Midbrain (tissue), 1 donor: ENCODE results near the gene CRYBA2.

Source experiments
- DNase-seq: peaks from one replicate; lab custom pipeline; 2025; lab: John Stamatoyannopoulos, UW

Gene CRYBA2

GRCh38 chr2:218982586-218983262 is 10.5 kb downstream of the CRYBA2 start:
- no peak for DNase-seq

GRCh38 chr2:218981881-218982585 is 11.2 kb downstream of the CRYBA2 start:
- no peak for DNase-seq

GRCh38 chr2:218981390-218981880 is 11.8 kb downstream of the CRYBA2 start:
- no peak for DNase-seq

GRCh38 chr2:218980735-218981389 is 12.4 kb downstream of the CRYBA2 start:
- no peak for DNase-seq

- DNase-seq = peak; percentile 76
Measured at GRCh38 chr2:218979846-218980734, 13.1 kb downstream of the CRYBA2 start.

GRCh38 chr2:218975060-218975777 is 18.0 kb downstream of the CRYBA2 start:
- no peak for DNase-seq

- no peak for DNase-seq
Measured at GRCh38 chr2:218970894-218971293, 22.3 kb downstream of the CRYBA2 start.

GRCh38 chr2:218964041-218964771 is 29.0 kb downstream of the CRYBA2 start:
- no peak for DNase-seq

GRCh38 chr2:218963601-218964000 is 29.6 kb downstream of the CRYBA2 start:
- no peak for DNase-seq

- DNase-seq = peak; percentile 58
Measured at GRCh38 chr2:218962859-218963492, 30.2 kb downstream of the CRYBA2 start.

GRCh38 chr2:218961651-218962570 is 31.3 kb downstream of the CRYBA2 start:
- DNase-seq = no peak

- no peak for DNase-seq
Measured at GRCh38 chr2:218961229-218961628, 32.0 kb downstream of the CRYBA2 start.

GRCh38 chr2:218960309-218961165 is 32.7 kb downstream of the CRYBA2 start:
- no peak for DNase-seq

- no peak for DNase-seq
Measured at GRCh38 chr2:218959761-218960308, 33.4 kb downstream of the CRYBA2 start.

GRCh38 chr2:218959141-218959731 is 34.0 kb downstream of the CRYBA2 start, which contains the start of gene CDK5R2:
Gene CDK5R2 (plus strand): TSS chr2:218959666. CDS start chr2:218959821, 155 bp downstream.
- DNase-seq = peak; percentile 80

GRCh38 chr2:218958276-218958675 is 34.9 kb downstream of the CRYBA2 start:
- DNase-seq = no peak

GRCh38 chr2:218957671-218958070 is 35.6 kb downstream of the CRYBA2 start:
- no peak for DNase-seq
